Endothelial cell of umbilical vein (primary cell): Measurements from ENCODE around the gene AGBL4.

Experiments used
- POLR2A ChIP-seq: IDR thresholded peaks from 2 replicates; pipeline ENCODE4 v1.6.1; 2012; ENCODE audit warnings: low read depth, mild to moderate bottlenecking, control low read depth, low read length
- TF ChIP-seq, protein P1 (sequence below), 2 donors: IDR thresholded peaks; 1 replicate in 1 of 2; 2 replicates in 1 of 2; pipeline ENCODE4 v1.5.1; 2011; ENCODE audit warnings: low read length in 2 of 2, mild to moderate bottlenecking in 2 of 2, moderate library complexity in 2 of 2, control low read depth in 1 of 2, inconsistent platforms in 1 of 2, low read depth in 1 of 2; ENCODE audit not compliant: insufficient read depth in 1 of 2; ENCODE audit errors: extremely low read depth in 1 of 2
- TF ChIP-seq, protein P2 (sequence below): IDR thresholded peaks from 2 replicates; pipeline ENCODE4 v1.6.1; 2011; ENCODE audit not compliant: insufficient read depth, insufficient read length

GRCh38 chr1:48875552-48876329, 1148.0 kb downstream of the AGBL4 start:
- TF ChIP-seq POLR2A = no peak
- TF ChIP-seq, protein P1, sequence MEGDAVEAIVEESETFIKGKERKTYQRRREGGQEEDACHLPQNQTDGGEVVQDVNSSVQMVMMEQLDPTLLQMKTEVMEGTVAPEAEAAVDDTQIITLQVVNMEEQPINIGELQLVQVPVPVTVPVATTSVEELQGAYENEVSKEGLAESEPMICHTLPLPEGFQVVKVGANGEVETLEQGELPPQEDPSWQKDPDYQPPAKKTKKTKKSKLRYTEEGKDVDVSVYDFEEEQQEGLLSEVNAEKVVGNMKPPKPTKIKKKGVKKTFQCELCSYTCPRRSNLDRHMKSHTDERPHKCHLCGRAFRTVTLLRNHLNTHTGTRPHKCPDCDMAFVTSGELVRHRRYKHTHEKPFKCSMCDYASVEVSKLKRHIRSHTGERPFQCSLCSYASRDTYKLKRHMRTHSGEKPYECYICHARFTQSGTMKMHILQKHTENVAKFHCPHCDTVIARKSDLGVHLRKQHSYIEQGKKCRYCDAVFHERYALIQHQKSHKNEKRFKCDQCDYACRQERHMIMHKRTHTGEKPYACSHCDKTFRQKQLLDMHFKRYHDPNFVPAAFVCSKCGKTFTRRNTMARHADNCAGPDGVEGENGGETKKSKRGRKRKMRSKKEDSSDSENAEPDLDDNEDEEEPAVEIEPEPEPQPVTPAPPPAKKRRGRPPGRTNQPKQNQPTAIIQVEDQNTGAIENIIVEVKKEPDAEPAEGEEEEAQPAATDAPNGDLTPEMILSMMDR (IDR thresholded peaks at IDR 0.05; ENCODE audit: extremely low read depth in 1 of 2, insufficient read depth in 1 of 2, low read depth in 1 of 2, low read length in 2 of 2) = no peak
- TF ChIP-seq, protein P2, sequence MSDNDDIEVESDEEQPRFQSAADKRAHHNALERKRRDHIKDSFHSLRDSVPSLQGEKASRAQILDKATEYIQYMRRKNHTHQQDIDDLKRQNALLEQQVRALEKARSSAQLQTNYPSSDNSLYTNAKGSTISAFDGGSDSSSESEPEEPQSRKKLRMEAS = no peak
